ENCODE measurements around the gene DYNC1LI2.

The DYNC1LI2 gene

GRCh38 chr16:66740010-66740409 is 11.4 kb downstream of the DYNC1LI2 start:
- DNase-seq (ENCODE audit: low spot score), result peak; percentile 68

GRCh38 chr16:66735891-66736290 is 15.5 kb downstream of the DYNC1LI2 start:
- no peak for DNase-seq (ENCODE audit: low spot score)

GRCh38 chr16:66731101-66731500 is 20.3 kb downstream of the DYNC1LI2 start:
- DNase-seq (ENCODE audit: low spot score), result no peak

GRCh38 chr16:66728804-66729203 is 22.6 kb downstream of the DYNC1LI2 start:
- DNase-seq (ENCODE audit: low spot score), result no peak

- DNase-seq (ENCODE audit: low spot score), result peak; percentile 80
Measured at GRCh38 chr16:66728117-66728787, 23.2 kb downstream of the DYNC1LI2 start.

GRCh38 chr16:66720766-66721165 is 30.6 kb downstream of the DYNC1LI2 start:
- no peak for DNase-seq (ENCODE audit: low spot score)

GRCh38 chr16:66719246-66719645 is 32.2 kb downstream of the DYNC1LI2 start:
- DNase-seq (ENCODE audit: low spot score), result no peak

- no peak for DNase-seq (ENCODE audit: low spot score)
Measured at GRCh38 chr16:66717776-66718175, 33.6 kb downstream of the DYNC1LI2 start.

- peak; percentile 85 for DNase-seq (ENCODE audit: low spot score)
Measured at GRCh38 chr16:66717112-66717675, 34.2 kb downstream of the DYNC1LI2 start.

GRCh38 chr16:66714654-66715307 is 36.6 kb downstream of the DYNC1LI2 start:
- no peak for DNase-seq (ENCODE audit: low spot score)

- DNase-seq (ENCODE audit: low spot score), result no peak
Measured at GRCh38 chr16:66714062-66714461, 37.3 kb downstream of the DYNC1LI2 start.

GRCh38 chr16:66713076-66713475 is 38.3 kb downstream of the DYNC1LI2 start:
- no peak for DNase-seq (ENCODE audit: low spot score)

GRCh38 chr16:66712512-66712911 is 38.9 kb downstream of the DYNC1LI2 start:
- DNase-seq (ENCODE audit: low spot score), result no peak

- DNase-seq (ENCODE audit: low spot score), result no peak
Measured at GRCh38 chr16:66711581-66711980, 39.8 kb downstream of the DYNC1LI2 start.

GRCh38 chr16:66706506-66706880 is 44.9 kb downstream of the DYNC1LI2 start:
- no peak for DNase-seq (ENCODE audit: low spot score)

GRCh38 chr16:66705790-66706505 is 45.5 kb downstream of the DYNC1LI2 start:
- DNase-seq (ENCODE audit: low spot score), result no peak

GRCh38 chr16:66703406-66704215 is 47.8 kb downstream of the DYNC1LI2 start:
- no peak for DNase-seq (ENCODE audit: low spot score)

- no peak for DNase-seq (ENCODE audit: low spot score)
Measured at GRCh38 chr16:66701516-66701915, 49.9 kb downstream of the DYNC1LI2 start.

- DNase-seq (ENCODE audit: low spot score), result no peak
Measured at GRCh38 chr16:66701026-66701425, 50.4 kb downstream of the DYNC1LI2 start.

- no peak for DNase-seq (ENCODE audit: low spot score)
Measured at GRCh38 chr16:66699898-66700297, 51.5 kb downstream of the DYNC1LI2 start.

GRCh38 chr16:66698046-66698445 is 53.4 kb downstream of the DYNC1LI2 start:
- DNase-seq (ENCODE audit: low spot score), result no peak
